Right ventricle myocardium inferior (tissue), 1 donor: Measurements from ENCODE around the gene KCNK6. TPM values are rescaled to one million over a fixed set of nuclear protein-coding genes. Genes with fewer than 3 reads are reported as not detected.
"Not testable (repeated sequence)": the region's sequence is repeated elsewhere in the genome, so short reads cannot be mapped to it uniquely, and the experiment has no call there.

Source experiments
- ATAC-seq: fragments of 200-7000 bp; cut with Tn5 transposase; one replicate; pipeline ENCODE4 v1.9.1; 2020; ENCODE audit warnings: mild to moderate bottlenecking, moderate library complexity
- DNase-seq: peaks from one replicate; pipeline ENCODE4 v3.0.0; 2021; ENCODE audit errors: missing footprints
- intact Hi-C: fragments of 100-400 bp; cut with DNase I; formaldehyde crosslinking; loops from one replicate; pipeline ENCODE4 v1.11.0; 2022
- total RNA-seq: library from RNA; stranded (reverse); fragmentation: NEBNext Ultra II Directional; extraction: Animal tissue kit (Norgen Biotek cat#: 25700); gene quantifications from one replicate; pipeline ENCODE4 v1.2.1, GENCODE V29; 2021
- donor health status: DM: no; HTN: yes; CAD: no; lungs with severe emphysema.

KCNK6 gene
- total RNA-seq, 1 donor from 2014 or later, result 7.2 TPM

DNA sequence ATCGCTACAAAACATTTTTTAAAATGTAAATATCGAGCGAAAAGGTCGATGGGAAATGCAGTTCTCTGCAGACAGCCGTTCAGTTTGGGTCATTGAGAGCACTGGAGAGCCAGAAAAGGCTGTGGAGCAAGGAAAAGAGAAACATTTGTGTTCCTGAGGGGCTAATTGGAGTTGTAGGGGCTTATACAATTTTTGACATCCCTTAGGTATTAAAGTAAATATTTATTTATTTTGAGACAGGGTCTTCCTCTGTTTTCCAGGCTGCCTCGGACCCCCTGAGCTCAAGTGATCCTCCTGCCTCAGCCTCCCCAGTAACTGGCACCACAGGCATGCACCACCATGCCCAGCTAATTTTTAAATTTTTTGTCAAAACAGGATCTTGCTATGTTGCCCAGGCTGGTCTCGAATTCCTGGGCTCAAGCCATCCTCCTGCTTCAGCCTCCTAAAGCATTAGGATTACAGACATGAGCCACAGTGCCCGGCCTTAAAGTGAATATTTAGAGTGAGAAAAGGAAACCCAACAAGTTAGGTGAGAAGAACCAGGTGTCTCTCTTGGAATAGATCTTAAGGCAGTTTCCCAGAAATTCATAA lies 3.1 kb upstream of the KCNK6 start:
- intact Hi-C loops, result loop anchor here (5.0 kb wide), 2 partner anchors 39 to 64 kb away; no protein-coding TSS in a partner anchor
- ATAC-seq (no peak), DNase-seq (no peak)

DNA sequence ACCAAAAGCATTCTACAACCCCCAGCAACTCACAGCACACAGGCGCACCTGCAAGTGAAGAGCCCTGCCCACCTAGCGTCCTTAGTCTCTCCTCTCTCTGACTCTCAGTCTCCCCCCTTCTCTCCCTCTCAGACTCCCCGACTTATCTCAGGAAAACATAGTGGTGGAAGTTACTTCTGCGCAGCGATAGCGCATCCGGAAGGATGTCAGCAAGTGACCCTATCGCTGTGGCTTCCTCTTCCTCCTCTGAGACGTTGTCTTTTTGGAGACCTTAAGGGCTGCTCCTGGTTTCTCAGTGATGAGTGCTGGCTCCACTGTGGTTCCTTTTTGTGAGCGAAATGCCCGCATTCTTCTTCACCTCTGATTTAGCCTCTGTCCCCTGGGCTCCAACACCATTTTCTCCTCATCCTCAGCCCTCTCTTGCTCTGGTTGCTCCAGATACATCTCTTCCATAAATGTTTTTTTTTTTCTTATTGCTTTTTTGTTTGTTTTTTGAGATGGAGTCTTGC lies 2.5 kb upstream of the KCNK6 start:
- ATAC-seq (no peak), DNase-seq (no peak)
- intact Hi-C loops, result loop anchor here (5.0 kb wide), 2 partner anchors 40 to 65 kb away; no protein-coding TSS in a partner anchor

DNA sequence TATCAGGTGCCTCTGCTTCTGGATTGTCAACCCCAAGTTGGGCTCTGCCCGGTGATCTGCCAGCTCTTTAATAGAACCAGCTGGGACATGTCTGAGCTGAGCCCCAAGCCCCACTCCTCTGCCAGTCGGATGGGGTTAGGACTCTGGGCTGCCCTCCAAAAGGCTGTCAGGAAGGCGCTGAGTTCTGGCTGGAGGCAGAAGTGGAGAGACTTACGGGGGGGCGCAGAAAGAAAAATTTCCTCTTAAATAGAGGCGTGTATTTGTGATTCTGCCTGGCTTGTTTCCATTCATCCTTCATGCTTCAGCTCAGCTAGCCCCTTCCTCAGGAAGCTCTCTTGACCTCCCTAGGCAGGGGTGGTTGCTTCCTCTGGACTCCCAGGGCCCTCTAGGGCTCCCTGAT lies 985 bp upstream of the KCNK6 start:
- intact Hi-C loops, result loop anchor here (5.0 kb wide), 2 partner anchors 41 to 66 kb away; no protein-coding TSS in a partner anchor
- DNase-seq, result no peak
- ATAC-seq, result no peak

DNA sequence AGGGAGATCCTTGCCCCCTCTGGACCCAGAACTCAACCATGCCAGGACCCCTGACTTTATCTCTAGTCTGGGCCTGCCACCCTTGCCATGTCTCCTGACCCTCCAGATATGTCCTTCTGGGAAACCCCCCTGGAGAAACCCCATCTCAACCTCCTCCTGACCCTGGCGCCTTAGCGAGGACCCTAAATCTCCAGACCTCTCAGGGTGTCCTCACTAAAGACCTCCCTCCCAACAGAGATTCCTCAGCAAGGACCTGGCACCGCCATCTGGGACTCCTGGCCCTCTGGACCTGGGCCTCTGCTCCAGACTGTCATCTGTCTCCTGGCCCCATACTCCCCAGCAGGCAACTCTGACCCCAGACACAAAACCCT lies 1.3 kb downstream of the KCNK6 start:
- ATAC-seq (no peak), DNase-seq (no peak)
- intact Hi-C loops, result no loop called here

DNA sequence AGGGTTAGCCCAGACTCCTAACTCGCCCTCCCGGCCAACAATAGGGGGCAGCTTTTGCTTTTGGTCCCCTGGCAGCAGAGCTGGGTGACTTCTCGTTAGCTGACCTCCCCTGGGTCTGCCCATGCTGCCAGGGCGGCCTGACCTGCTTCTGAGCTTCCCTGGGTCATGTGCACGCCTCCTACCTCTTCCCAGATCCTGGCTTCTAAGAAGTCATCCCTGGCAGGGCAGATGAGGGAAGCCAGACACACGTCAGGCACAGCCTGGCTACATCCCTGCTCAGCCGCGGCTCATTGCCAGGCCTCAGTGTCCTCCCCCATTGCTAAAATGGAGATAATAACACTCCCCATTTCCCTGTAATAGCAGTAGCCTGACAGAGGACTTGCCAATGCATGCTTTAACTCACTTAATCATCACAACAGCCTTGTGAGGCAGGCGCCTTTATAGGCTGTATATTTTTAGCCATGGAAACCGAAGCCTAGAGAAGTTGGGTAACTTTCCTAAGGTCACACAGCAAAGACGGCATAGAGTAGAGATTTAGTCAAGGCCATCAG lies 2.1 kb downstream of the KCNK6 start:
- peak; percentile 80 for DNase-seq
- intact Hi-C loops, result no loop called here
- peak; percentile 82 for ATAC-seq

DNA sequence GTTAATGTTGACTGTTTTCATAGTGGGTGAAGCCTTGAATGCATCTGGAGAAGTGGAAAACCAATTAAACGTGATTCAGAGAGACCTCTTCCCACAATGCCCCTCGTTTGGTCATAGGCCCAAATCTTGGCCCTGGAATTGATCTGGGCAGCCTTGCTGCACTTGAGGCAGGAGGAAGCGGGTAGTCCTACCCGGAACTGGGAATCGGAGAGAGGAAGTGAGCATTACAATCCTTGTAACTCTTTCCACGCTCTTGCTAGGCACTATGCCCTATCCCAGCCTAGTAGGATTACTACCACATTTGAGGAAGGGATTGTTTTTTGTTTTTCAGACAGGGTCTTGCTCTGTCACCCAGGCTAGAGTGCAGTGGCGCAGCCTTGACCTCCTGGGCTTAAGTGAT lies 3.6 kb downstream of the KCNK6 start:
- intact Hi-C loops, result no loop called here
- ATAC-seq, result no peak
- no peak for DNase-seq

DNA sequence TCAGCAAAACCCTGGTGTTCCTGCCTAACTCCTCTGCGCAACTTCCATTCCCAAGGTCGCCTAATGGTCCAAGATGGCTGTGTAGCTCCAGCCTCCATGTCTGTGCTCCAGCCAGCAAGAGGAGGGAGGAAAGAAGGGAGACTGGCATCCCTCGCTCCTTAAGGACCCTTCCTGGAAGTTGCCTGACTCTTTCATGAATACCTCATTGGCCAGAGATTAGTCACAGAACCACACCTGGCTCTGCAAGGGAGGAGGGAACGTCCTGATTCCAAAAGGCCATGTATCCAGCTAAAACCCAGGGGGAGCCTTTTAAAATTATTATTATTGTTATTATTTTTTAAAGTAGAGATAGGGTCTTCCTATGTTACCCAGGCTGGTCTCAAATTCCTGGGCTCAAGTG lies 4.8 kb downstream of the KCNK6 start:
- intact Hi-C loops, result no loop called here
- DNase-seq (no peak), ATAC-seq (no peak)

DNA sequence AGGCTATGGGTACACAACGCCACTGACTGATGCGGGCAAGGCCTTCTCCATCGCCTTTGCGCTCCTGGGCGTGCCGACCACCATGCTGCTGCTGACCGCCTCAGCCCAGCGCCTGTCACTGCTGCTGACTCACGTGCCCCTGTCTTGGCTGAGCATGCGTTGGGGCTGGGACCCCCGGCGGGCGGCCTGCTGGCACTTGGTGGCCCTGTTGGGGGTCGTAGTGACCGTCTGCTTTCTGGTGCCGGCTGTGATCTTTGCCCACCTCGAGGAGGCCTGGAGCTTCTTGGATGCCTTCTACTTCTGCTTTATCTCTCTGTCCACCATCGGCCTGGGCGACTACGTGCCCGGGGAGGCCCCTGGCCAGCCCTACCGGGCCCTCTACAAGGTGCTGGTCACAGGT lies 6.9 kb downstream of the KCNK6 start:
- intact Hi-C loops, result no loop called here
- ATAC-seq, result no peak
- no peak for DNase-seq

DNA sequence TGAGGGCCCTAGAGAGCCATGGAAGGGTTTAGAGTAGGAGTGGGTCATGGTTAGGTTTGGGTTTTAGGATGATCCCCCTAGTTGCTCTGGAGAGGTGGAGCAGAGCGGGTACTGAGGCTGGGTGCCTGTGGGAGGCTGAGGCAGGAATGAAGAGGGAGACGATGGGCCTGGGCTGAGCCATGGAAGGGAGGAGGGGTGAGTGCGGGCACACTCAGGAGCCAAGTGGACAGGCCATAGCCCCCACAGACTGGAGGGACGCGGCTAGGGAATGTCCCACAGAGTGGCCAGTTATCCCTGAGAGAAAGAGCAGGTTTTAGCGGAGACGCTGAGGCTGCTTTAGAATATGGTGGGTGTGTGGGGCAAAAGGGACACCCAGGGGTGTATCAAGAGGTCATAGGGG lies 10.0 kb downstream of the KCNK6 start:
- intact Hi-C loops, result no loop called here
- no peak for ATAC-seq
- no peak for DNase-seq

DNA sequence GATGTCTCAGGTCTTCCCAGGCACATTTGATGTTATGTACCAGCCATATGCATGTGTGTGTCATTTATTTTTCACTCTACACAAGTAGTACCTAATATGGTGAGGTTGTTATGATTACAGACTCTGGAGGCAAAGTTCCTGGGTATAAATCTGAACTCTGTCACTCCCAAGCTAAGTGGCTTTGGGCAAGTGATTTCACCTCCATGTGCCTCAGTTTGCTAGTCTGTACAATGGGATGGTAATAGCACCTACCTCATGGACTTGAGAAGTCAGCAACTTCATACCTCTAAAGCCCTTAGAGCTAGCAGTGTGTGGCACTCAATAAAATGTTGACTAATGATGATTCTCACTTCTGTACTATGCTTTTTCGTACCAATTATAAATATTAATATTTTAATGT lies 12.1 kb downstream of the KCNK6 start:
- intact Hi-C loops, result no loop called here
- DNase-seq (no peak), ATAC-seq (no peak)

DNA sequence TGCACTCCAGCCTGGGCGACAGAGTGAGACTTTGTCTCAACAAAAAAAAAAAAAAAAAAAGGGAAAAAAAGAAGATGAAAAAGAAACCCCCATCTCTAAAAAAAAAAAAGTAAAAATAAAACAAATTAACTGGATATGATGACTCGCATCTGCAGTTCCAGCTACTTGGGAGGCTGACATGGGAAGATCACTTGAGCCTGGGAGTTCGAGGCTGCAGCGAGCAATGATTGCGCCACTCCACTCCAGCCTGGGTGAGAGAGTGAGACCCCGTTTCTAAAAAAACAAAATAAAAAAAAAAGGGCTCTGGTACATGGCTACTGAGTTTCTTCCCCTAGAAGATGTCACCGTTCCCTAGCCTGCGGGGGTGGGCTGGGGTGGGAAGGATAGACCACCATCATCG lies 13.6 kb downstream of the KCNK6 start:
- ATAC-seq, result no peak
- no peak for DNase-seq
- intact Hi-C loops, result no loop called here

DNA sequence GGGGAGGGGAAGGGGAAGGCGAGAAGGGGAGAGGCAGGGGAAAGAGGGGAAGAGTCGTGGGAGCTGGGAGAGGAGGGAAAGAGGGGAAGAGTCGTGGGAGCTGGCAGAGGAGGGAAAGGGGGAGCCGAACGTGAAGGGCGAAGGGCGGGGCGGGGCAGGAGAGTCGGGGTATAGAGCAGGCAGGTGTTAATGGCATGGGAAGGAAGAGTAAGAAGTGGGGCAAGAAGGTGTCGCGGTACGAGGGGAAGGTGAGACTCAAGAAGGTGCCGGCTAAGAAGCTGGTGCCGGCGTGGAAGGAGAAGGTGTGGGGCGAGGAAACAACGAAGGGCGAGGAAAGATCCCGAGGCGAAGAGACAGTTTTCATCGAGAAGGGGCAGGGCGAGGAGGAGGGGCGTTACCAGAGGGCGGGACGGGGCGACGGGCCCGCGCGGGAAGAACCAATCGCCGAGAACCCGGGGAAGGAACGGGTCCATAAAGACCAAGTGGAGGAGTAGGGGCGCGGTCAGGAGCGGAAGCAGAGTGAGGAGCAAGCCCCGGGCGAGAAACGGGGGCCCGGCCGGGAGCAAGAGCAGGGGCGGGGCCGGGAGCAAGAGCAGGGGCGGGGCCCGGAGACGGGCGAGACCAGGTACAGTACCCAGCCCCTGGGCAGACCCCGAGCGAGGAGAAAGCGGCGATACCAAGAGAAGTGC lies 16.4 kb downstream of the KCNK6 start:
- intact Hi-C loops, result loop anchor here (1.0 to 2.0 kb wide), 3 partner anchors 38 to 429 kb away; partner anchors contain the start of genes PSMD8, SIPA1L3 and WDR87
- peak; percentile 97 for DNase-seq
- peak; percentile 93 for ATAC-seq

DNA sequence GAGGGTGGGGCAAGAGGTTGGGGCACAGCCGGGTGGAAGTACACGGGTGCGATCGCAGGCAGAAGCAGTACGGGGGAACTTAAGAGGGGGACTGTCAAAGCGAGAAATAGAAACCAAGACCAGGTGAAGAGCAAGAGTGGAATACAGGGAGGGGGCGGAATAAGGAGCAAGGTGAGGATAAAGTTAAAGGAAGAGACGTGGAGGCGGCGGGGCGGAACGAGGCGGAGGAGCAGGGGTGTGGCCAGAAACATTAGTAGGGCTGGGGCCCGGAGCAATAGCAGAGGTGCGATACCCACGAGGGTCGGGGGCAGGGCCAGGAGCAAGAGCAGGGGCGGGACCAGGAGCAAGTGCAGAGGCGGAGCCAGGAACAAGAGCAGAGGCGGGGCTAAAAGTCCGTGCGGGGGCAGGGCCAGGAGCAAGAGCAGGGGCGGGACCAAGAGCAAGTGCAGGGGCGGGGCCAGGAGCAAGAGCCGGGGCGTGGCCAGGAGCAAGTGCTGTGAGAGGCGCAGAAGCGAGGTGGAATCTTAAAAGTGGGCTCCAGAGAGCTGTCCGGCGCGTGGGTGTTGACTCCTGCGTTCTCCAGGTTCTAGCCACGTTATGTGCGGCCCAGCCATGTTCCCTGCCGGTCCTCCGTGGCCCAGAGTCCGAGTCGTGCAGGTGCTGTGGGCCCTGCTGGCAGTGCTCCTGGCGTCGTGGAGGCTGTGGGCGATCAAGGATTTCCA lies 17.2 kb downstream of the KCNK6 start:
- peak; percentile 97 for DNase-seq
- intact Hi-C loops, result no loop called here

DNA sequence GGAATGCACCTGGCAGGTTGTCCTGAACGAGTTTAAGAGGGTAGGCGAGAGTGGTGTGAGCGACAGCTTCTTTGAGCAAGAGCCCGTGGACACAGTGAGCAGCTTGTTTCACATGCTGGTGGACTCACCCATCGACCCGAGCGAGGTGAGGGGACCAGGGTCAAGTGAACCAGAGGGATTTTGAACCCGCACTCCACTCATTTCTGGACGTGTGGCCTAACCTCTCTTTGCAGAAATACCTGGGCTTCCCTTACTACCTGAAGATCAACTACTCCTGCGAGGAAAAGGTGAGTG lies 17.7 kb downstream of the KCNK6 start:
- no peak for ATAC-seq
- intact Hi-C loops, result no loop called here

More for the DNA sequence above, 17.2 kb downstream of the KCNK6 start:
- ATAC-seq, result peak; percentile 84

DNA sequence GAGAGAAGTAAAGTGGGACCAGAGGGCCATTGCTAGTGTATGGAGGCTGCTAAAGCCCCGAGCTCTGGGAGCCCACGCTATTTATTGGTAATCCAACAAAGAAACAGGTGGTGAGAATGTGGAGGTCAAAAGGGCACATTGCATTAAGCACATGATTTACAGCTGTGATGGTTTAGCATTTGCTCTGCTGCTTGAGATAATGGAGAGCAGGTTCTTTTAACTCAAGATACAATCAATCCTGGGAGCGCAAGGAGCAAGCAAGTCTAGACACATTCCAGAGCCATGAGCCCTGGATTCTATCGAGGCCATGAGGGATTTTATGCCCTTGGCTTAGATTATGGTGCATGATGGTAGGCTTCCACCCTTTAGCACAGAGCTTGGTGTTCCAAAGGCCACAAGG lies 19.4 kb downstream of the KCNK6 start:
- ATAC-seq, DNase-seq, intact Hi-C loops: not testable (repeated sequence)

More for the DNA sequence above, 17.7 kb downstream of the KCNK6 start:
- no peak for DNase-seq

DNA sequence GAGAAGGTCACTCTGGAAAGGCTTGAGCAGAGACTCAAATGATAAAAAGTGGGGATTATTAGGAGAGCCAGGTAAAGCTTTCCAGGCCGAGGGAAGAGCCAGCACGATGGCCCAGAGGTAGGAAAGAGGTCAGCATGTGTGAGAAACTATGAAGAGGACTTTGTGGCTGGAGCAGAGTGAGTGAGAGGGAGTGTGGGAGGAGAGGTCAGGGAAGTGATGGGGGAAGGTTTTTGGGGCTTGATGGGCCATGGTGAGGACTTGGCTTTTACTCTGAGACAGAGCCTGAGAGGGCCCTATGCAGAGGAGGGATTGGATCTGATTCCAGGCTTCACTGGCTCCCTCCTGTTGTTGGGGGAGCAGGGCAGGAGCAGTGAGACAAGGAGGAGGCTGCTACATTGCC lies 21.3 kb downstream of the KCNK6 start:
- ATAC-seq (no peak), DNase-seq (no peak)
- intact Hi-C loops, result no loop called here

DNA sequence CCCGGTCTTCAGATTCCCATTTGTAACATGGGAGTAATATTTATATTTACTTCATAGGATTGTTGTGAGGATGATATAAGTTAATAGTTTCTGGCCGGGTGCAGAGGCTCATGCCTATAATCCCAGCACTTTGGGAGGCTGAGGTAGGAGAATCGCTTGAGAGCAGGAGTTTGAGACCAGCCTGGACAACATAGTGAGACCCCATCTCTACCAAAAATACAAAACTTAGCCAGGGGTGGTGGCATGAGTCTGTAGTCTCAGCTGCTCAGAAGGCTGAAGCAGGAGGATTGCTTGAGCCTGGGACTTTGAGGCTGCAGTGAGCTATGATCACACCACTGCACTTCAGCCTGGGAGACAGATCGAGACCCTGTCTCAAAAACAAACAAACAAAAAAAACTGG lies 27.2 kb downstream of the KCNK6 start:
- intact Hi-C loops, result no loop called here
- DNase-seq (no peak), ATAC-seq (no peak)

DNA sequence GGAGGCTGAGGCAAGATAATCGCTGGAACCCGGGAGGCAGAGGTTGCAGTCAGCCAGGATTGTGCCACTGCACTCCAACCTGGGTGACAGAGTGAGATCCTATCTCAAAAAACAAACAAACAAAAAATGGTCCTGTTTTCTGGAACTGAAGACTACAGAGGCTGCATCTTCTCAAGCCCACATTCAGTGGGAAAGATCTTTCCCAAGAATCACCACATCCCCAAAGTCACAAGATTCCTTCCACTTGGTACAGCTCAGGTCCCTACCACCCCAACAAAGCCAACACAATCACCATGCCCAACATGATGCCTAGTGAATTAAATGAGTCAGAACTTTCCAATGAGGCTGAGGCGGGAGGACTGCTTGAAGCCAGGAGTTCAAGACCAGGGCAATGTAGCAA lies 31.2 kb downstream of the KCNK6 start:
- ATAC-seq, result no peak
- intact Hi-C loops, result no loop called here
- DNase-seq, result no peak

DNA sequence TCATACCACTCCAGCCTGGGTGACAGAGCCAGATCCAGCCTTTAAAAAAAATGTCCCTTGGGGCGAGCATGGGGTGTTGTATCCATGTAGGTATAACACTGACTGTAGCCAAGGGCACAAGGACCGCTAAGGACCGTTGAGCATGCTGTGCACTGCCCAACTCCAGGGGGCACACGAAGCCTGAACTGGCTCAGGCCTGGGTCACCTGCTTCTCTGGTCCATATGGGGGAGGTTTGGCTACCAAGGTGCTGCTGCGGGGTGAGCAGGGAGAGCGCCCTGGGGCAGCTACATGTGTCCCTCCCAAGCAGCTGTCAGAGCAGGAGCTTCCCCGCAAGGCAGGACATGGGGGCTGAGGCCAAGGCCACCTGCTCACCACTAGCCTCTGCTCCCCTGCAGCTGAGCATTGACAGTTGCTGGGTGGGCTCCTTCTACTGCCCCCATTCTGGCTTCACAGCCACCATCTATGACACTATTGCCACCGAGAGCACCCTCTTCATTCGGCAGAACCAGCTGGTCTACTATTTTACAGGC lies 32.3 kb downstream of the KCNK6 start:
- no peak for DNase-seq
- ATAC-seq, result no peak
- intact Hi-C loops, result no loop called here
